GM19324 (cell line): ENCODE data around the gene CMSS1.

Experiments used
- ATAC-seq: cut with Tn5 transposase; IDR thresholded peaks from one replicate; pipeline ENCODE4 v1.9.1; 2021; ENCODE audit warnings: mild to moderate bottlenecking, moderate library complexity; ENCODE audit not compliant: unreplicated experiment, low FRiP score

The CMSS1 gene

DNA sequence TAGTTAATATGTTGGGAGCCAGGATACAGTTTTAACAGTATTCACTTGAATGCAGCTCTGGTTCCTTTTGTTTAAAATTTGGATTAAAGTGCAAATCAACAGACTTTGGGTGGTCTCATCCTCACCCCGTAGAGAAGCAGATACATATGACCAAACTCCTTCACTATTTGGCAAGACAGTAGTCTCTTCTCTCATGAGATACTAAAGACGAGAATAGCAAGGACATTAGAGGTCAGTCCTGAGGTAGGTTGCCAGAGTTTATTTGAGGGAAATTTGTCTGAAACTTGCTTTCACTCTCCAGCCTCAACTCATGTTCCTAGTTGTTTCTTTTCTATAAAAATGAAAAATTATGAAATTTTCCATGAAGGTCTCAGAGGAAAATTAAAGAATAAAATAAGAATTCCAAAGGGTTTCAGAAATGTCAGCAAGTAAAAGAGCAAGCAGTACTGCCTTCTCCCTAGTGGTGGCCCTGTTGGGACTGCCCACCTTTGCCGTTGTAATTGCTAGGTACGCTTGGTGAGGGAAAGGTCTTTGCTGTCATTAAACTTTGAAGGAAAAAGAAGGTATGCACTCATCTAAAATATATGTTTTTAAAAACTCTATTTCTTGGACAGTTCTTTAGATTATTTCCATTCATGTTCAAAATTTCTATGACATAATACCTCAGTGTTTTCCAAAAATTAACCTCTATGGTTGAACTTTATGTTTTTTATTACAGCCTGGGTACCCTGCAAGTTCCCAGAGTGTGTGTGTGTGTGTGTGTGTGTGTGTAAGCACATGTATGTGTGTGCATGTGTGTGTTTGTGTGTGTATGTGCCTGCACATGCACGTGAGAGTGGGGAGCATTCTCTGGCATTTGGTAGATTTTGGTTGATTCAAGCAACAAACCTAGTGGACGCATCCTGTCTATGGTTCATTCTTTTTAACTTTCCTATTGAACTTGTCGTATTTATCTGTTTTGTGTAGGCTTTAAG lies 111.4 kb downstream of the CMSS1 start:
- no peak for ATAC-seq

GRCh38 chr3:99929745-99930139 lies 112.1 kb downstream of the CMSS1 start:
- no peak for ATAC-seq

DNA sequence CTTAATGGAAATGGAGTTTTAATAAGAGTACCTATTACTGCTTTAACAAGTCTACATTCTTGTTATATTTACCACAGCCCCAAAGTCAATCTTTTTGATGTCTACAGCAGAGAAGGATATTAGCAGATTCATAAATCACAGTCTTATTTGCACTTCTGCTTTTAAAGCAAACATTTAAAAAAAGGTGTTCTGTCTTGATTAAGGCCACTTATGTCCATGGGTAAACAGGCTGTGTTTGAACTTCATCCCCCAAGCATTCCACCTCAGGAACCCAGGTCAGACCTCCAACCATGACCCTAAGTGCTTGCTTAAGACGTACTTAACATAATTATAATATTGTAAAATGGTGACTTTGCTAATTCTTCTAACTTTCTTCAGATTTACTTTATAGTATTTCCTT lies 113.4 kb downstream of the CMSS1 start:
- ATAC-seq, result no peak

DNA sequence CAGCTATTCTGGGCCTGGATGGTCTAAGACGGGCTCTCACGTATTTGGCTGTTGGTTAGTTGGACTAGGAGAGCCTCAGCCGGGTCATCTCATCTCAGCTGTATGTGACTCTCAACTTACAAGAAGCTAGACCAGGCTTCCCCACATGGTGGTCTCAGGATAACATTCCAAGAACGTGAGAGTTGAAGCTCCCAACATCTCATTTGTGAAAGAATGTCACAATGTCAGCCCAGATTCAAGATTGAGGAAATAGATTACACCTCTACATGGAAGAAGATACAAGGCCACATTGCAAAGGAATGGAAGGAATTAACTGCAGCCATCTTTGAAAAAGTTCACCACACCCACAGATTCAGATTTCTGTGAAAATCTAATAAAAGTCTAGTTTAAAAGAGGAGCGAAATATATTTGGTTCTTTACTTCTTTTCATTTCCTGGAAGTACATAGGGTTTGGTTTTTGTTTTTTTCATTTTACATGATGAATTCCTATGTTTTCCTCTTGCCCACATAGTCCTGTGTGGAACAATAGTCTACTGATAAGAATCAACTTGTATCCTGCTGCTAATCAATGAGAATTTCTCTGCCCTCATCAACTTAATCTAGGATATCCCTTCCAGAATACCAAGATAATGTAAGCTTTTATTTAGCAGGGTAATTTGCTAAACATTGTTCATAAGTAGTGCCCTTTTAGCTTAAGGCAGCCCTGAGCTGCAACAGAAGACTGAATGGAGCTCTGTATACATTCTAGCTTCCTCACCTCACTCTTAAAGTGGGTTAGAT lies 116.5 kb downstream of the CMSS1 start:
- no peak for ATAC-seq

- no peak for ATAC-seq
These were observed 117.5 kb downstream of the CMSS1 start for GRCh38 chr3:99934975-99935797.

DNA sequence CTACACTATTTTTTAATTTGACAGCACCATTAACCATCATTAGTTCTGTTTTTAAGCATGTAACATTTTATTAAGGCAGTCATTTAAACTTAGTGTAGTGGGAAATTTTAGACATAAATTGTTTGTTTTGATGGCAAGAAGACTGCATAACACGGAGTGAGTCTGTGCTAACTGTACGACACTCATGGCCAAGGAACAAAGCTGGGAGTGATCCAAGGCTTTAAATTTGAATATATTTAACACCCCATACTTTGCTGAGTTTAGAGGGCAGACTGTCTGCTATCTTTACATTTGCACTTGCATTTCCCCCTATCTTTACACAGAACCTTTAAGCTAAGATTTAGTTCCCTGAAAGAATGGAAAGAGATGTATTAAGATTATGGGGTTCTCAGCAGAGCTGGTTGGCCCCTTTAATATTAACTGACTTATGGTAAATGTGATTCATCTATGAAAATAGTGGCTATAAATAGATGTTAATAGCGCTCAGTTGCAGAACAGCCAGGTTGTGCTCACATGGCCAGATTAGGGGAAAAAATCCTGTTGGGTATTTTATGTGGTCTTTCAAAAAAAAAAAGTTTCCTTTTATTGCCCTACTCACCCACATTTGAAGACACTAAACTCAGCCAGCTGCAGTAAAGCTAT lies 120.7 kb downstream of the CMSS1 start:
- ATAC-seq, result no peak

GRCh38 chr3:99939876-99940275 lies 122.2 kb downstream of the CMSS1 start:
- no peak for ATAC-seq

GRCh38 chr3:99940350-99940749 lies 122.7 kb downstream of the CMSS1 start:
- ATAC-seq, result no peak

- no peak for ATAC-seq
These were observed 123.5 kb downstream of the CMSS1 start for GRCh38 chr3:99941211-99941610.

- ATAC-seq, result no peak
These were observed 126.5 kb downstream of the CMSS1 start for GRCh38 chr3:99943931-99944761.

- no peak for ATAC-seq
These were observed 127.8 kb downstream of the CMSS1 start for GRCh38 chr3:99945328-99945995.

GRCh38 chr3:99947356-99947755 lies 129.7 kb downstream of the CMSS1 start:
- no peak for ATAC-seq

- ATAC-seq, result no peak
These were observed 130.9 kb downstream of the CMSS1 start for GRCh38 chr3:99948467-99949089.

GRCh38 chr3:99949956-99950670 lies 132.5 kb downstream of the CMSS1 start:
- ATAC-seq, result no peak

GRCh38 chr3:99950921-99951320 lies 133.3 kb downstream of the CMSS1 start:
- ATAC-seq, result no peak

DNA sequence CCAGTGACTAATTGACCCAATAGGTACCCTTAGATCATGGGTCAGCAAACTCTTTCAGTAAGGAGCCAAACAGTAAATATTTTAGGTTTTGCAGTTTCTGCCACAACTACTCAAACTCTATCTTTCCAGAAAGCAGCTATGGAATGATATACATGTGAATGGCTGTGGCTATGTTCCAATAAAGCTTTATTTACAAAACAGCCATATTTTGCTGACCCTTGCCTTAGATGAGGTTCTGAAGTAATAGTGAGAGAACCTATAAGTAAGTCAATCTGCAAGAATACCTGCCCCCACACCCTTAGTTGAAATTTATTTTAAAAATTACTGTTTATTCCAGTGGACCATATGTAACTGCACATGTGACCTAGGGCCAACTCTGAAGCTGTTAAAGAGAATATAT lies 134.0 kb downstream of the CMSS1 start:
- ATAC-seq, result no peak

DNA sequence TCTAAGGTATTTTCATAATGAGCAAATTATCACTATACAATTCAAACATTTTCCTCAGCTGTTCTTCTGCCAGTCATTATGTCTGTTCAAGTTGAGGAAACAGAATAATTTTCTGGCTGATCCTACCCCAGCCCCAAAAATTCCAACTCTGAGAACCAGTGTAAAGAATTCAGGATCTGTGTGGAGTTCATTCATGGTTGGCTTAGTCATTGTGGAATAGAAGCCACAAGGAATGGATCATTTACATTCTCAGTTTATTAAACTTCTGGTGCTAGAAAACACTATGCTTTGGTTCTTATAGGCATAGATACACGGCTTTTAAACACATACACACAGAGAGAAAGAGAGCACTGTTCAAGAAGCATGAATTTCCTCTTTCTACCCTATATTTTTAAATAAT lies 134.6 kb downstream of the CMSS1 start:
- ATAC-seq, result no peak

DNA sequence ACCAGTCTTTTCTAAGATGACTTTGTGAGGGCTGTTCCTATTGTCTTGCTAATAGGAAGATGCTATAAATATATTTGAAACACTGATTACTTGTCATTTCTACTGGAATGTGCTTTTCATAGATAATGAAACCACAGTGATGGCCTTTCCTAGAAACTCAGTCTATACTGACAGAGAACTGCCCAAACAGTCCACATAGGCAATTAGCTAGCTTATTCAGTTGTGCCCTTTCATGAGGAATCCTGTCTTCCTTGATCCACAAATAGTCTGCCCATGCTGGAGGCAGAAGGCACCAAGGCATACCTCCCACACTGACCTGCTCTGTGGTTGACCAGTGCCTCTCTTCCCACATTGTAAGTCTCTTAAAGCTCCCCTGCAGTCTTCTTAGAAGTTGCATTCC lies 135.9 kb downstream of the CMSS1 start:
- no peak for ATAC-seq
